MM.1S (cell line): ENCODE results near the gene PARVB.

Experiments
- DNase-seq: peaks from one replicate; pipeline ENCODE4 v3.0.0-alpha.2; 2015
- H2AFZ ChIP-seq: fragments of 300-600 bp; sonication (generic); 2 replicates; pipeline ENCODE4 v1.6.0; 2016; ENCODE audit warnings: antibody characterized with exemption, low read length
- H3F3A ChIP-seq: fragments of 300-600 bp; sonication (generic); 2 replicates; pipeline ENCODE4 v1.6.1; 2016; ENCODE audit warnings: mild to moderate bottlenecking, antibody characterized with exemption, low read length, moderate library complexity, mixed read lengths; ENCODE audit not compliant: insufficient read depth
- H3K27ac ChIP-seq: fragments of 300-600 bp; sonication (generic); 2 replicates; pipeline ENCODE4 v1.5.1; 2016; ENCODE audit warnings: mild to moderate bottlenecking, low read length
- H3K27me3 ChIP-seq: fragments of 300-600 bp; sonication (generic); replicated peaks from 2 replicates; pipeline ENCODE4 v1.6.0; 2016; ENCODE audit warnings: low read length; ENCODE audit not compliant: insufficient read depth
- H3K36me3 ChIP-seq: fragments of 300-600 bp; sonication (generic); replicated peaks from 2 replicates; pipeline ENCODE4 v1.6.1; 2016; ENCODE audit warnings: mild to moderate bottlenecking, low read length, mixed read lengths; ENCODE audit not compliant: insufficient read depth
- H3K4me1 ChIP-seq: fragments of 300-600 bp; sonication (generic); 2 replicates; pipeline ENCODE4 v1.6.1; 2016; ENCODE audit warnings: low read length, mixed read lengths
- H3K4me2 ChIP-seq: fragments of 300-600 bp; sonication (generic); 2 replicates; pipeline ENCODE4 v1.6.0; 2016; ENCODE audit warnings: low read depth, low read length
- H3K4me3 ChIP-seq: fragments of 300-600 bp; sonication (generic); 2 replicates; pipeline ENCODE4 v1.5.1; 2016; ENCODE audit warnings: low read length, mixed read lengths
- H3K79me2 ChIP-seq: fragments of 300-600 bp; sonication (generic); 2 replicates; pipeline ENCODE4 v1.6.1; 2016; ENCODE audit warnings: mixed run types, low read length, mixed read lengths
- H3K9ac ChIP-seq: fragments of 300-600 bp; sonication (generic); 2 replicates; pipeline ENCODE4 v1.6.1; 2016; ENCODE audit warnings: low read length, mixed read lengths
- H3K9me2 ChIP-seq: fragments of 300-600 bp; sonication (generic); replicated peaks from 2 replicates; pipeline ENCODE4 v1.6.1; 2016; ENCODE audit warnings: mild to moderate bottlenecking, low read length, mixed read lengths; ENCODE audit not compliant: insufficient read depth
- H3K9me3 ChIP-seq: fragments of 300-600 bp; sonication (generic); replicated peaks from 2 replicates; pipeline ENCODE4 v1.6.1; 2016; ENCODE audit warnings: mild to moderate bottlenecking, low read length, mixed read lengths; ENCODE audit not compliant: insufficient read depth
- H4K20me1 ChIP-seq: fragments of 300-600 bp; sonication (generic); 2 replicates; pipeline ENCODE4 v1.6.1; 2016; ENCODE audit warnings: mild to moderate bottlenecking, low read length, moderate library complexity, mixed read lengths; ENCODE audit not compliant: insufficient read depth
- EZH2 ChIP-seq: fragments of 300-600 bp; sonication (generic); optimal IDR thresholded peaks from 2 replicates; pipeline ENCODE3; 2017; ENCODE audit warnings: low read depth, mild to moderate bottlenecking, antibody characterized with exemption, low read length, mixed read lengths
- EZH2phosphoT487 ChIP-seq: fragments of 300-600 bp; sonication (generic); IDR thresholded peaks from 2 replicates; pipeline ENCODE4 v1.6.1; 2018; ENCODE audit warnings: antibody characterized with exemption, low read length
- TF ChIP-seq, protein P1 (sequence below): fragments of 300-600 bp; sonication (generic); IDR thresholded peaks from 2 replicates; pipeline ENCODE4 v1.5.1; 2016; ENCODE audit warnings: antibody characterized with exemption, low read length, mixed read lengths

PARVB gene

DNA sequence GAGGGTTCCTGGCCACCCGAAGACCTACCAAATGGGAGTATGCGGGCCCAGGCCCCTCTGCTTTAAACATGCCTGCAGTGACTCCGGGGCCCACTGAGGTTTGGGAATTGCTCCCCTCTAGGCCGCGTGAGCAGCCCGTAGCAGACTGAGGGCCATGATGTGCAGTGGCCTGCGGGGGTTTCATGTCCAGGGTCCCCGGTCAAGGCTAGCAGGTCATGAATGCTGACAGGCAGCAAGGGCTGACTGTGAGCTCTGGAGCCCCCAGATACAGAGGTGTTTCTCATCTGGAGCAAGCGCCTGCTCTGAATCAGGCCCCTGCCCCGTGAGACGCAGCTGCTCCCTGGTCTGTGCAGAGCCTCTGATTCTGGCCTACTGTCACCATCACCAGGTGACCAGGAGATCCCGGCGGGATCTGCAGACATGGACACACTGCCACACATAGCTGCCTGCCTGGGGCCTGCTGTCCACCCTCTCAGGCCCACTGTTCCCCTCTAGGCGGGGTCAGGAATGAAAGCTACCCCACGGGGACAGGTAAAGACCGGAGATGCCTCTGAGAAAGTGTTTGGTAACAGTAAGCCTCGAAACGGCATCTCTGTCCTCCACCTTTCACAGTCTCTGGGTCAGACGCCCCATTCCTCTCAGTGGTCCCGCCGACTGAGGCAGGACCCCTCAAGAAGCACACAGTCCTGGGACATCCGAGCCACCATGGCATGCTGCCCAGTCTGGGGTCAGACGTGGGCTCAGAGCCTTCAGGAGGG is 73.3 kb downstream of the PARVB start:
- Histone ChIP-seq H3K9ac (no peak overlapping the region), H3K4me2 (no peak overlapping the region), H3K9me2 (no peaks in the 10 kb centered on the region), H3K79me2 (no peaks in the 10 kb centered on the region), H3K27me3 (no peaks in the 10 kb centered on the region), H3K4me1 (no peaks in the 10 kb centered on the region), H3K27ac (no peak overlapping the region), H4K20me1 (no peaks in the 10 kb centered on the region), H3F3A (no peaks in the 10 kb centered on the region), H3K9me3 (no peaks in the 10 kb centered on the region), H3K4me3 (no peak overlapping the region), H3K36me3 (no peaks in the 10 kb centered on the region), H2AFZ (no peak overlapping the region)
- no peak for TF ChIP-seq EZH2phosphoT487
- TF ChIP-seq EZH2, result no peak
- TF ChIP-seq, protein P1, sequence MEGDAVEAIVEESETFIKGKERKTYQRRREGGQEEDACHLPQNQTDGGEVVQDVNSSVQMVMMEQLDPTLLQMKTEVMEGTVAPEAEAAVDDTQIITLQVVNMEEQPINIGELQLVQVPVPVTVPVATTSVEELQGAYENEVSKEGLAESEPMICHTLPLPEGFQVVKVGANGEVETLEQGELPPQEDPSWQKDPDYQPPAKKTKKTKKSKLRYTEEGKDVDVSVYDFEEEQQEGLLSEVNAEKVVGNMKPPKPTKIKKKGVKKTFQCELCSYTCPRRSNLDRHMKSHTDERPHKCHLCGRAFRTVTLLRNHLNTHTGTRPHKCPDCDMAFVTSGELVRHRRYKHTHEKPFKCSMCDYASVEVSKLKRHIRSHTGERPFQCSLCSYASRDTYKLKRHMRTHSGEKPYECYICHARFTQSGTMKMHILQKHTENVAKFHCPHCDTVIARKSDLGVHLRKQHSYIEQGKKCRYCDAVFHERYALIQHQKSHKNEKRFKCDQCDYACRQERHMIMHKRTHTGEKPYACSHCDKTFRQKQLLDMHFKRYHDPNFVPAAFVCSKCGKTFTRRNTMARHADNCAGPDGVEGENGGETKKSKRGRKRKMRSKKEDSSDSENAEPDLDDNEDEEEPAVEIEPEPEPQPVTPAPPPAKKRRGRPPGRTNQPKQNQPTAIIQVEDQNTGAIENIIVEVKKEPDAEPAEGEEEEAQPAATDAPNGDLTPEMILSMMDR, result no peak
- no peak for DNase-seq

DNA sequence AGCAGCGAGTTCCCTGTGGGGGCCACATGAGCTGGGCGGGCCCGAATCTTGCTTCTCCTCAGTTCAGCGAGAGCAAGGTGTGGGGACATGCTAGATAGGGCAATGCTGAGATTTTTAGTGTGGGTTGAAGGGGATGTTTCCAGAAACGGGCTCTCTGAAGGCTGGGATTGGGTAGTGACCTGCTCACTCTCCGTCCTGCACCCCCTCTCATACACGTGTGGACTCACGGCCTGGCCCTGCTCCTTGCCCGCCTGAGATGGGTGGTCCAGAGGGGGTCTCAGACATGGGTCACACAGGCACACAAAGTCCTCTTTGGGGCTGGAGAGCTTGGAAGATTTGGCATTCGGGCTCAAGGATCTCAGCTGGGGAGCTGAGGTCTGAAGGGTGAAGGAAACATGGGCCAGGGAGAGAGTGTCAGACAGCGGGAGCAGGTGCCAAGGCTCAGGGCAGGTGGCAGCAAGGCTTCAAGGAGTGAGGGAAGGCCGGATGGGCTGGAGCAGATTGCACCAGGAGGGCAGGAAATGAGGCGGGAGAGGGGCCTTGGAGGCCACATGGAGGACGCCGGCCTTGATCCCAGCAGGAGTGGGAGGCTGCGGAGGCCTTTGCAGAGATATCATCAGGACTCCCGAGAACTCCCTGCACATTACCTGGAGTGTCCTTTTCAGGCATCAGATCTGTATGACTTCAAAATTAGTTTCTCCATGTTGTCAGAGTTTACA is 74.1 kb downstream of the PARVB start:
- H3K9me2 ChIP-seq, result no peaks in the 10 kb centered on the region
- no peak overlapping the region for H3K9ac ChIP-seq
- no peaks in the 10 kb centered on the region for H4K20me1 ChIP-seq
- H3K36me3 ChIP-seq, result no peaks in the 10 kb centered on the region
- H3K27me3 ChIP-seq, result no peaks in the 10 kb centered on the region
- no peak overlapping the region for H2AFZ ChIP-seq
- H3K4me3 ChIP-seq, result no peak overlapping the region
- no peaks in the 10 kb centered on the region for H3K79me2 ChIP-seq
- H3K4me1 ChIP-seq, result no peaks in the 10 kb centered on the region
- no peaks in the 10 kb centered on the region for H3F3A ChIP-seq
- H3K9me3 ChIP-seq, result no peaks in the 10 kb centered on the region
- TF ChIP-seq, protein P1, result no peak
- TF ChIP-seq EZH2, result no peak
- TF ChIP-seq EZH2phosphoT487, result no peak
- no peak overlapping the region for H3K4me2 ChIP-seq
- no peak overlapping the region for H3K27ac ChIP-seq
- no peak for DNase-seq

DNA sequence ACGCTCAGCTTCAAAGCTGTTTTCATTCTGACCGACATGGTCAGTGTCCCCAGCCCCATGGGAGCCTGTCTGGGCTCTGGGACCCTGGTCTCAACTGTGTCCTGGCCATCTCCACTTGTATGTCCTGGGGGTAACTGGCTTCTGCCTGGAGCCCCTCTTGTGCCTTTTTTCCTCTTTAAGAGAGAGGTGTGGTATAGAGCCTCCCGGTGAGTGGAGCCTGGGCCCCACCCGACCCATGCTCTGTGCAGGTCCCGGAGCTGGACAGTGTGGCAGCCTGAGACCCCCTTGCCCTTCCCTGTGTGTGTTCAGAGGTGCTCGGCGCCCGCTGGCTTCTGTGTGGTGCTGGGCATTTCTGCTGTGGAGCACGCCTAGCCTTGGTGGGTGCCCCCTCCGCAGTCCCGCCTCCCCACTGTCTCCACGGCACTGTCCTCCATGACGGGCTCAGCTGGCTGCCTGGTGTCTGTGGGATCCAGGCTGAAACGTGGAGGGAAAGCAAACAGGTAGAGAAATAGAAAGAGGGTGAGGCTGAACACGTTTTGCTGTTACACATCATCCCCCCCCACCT is 74.9 kb downstream of the PARVB start:
- H3K9me3 ChIP-seq, result no peaks in the 10 kb centered on the region
- H4K20me1 ChIP-seq, result no peaks in the 10 kb centered on the region
- no peaks in the 10 kb centered on the region for H3K9me2 ChIP-seq
- H3K36me3 ChIP-seq, result no peaks in the 10 kb centered on the region
- no peaks in the 10 kb centered on the region for H3K79me2 ChIP-seq
- no peak for DNase-seq
- no peaks in the 10 kb centered on the region for H3F3A ChIP-seq
- H3K4me3 ChIP-seq, result no peak overlapping the region
- H3K27me3 ChIP-seq, result no peaks in the 10 kb centered on the region
- TF ChIP-seq EZH2phosphoT487 (no peak), EZH2 (no peak)
- TF ChIP-seq, protein P1, result no peak
- H3K4me2 ChIP-seq, result no peak overlapping the region
- no peak overlapping the region for H2AFZ ChIP-seq
- no peak overlapping the region for H3K27ac ChIP-seq
- H3K4me1 ChIP-seq, result no peaks in the 10 kb centered on the region
- no peak overlapping the region for H3K9ac ChIP-seq
